K562 treated with DMSO at 1 percent for 4 hours (cell line): ENCODE measurements around the gene DHX35. TPM values are rescaled to one million over a fixed set of nuclear protein-coding genes. Genes with fewer than 3 reads are reported as not detected.

Experiments
- total RNA-seq: library from RNA; unstranded; fragments of 300-600 nt; gene quantifications from 2 replicates; pipeline ENCODE4 v1.2.3, GENCODE V29; 2022; ENCODE audit not compliant: insufficient read depth

DHX35 gene
- total RNA-seq = 3.9 and 5.7 TPM in 2 replicates

GRCh38 chr20:38962044-38962927 is at the start of gene DHX35:
TSS of gene DHX35 (plus strand) at chr20:38962344. CDS start at chr20:38962368, 24 bp downstream.

GRCh38 chr20:38926142-38926933 is 35.8 kb upstream of the DHX35 start, which contains the start of gene FAM83D:
TSS of gene FAM83D (plus strand) at chr20:38926417. CDS start at chr20:38926443, 26 bp downstream.

Other genes starting within 250 kb of the DHX35 start
- not detected in 2 replicates for gene SLC32A1, start 237.9 kb upstream of the DHX35 start, total RNA-seq
- 9.6 and 10.2 TPM in 2 replicates for gene ACTR5, start 213.9 kb upstream of the DHX35 start, total RNA-seq
- 11.4 and 12.0 TPM in 2 replicates for gene PPP1R16B, start 156.6 kb upstream of the DHX35 start, total RNA-seq
- 16.9 and 18.9 TPM in 2 replicates for gene FAM83D, start 35.9 kb upstream of the DHX35 start, total RNA-seq